HG03469 (cell line): ENCODE data around the gene APMAP.

ENCODE experiments used
- ATAC-seq: cut with Tn5 transposase; IDR thresholded peaks from one replicate; pipeline ENCODE4 v1.9.1; 2021; ENCODE audit warnings: mild to moderate bottlenecking, moderate library complexity, moderate number of reproducible peaks; ENCODE audit not compliant: unreplicated experiment

APMAP gene

GRCh38 chr20:24992487-24993205 is at the start of gene APMAP:
Gene APMAP (minus strand): TSS chr20:24992751. CDS start chr20:24992688, 63 bp downstream.
- ATAC-seq, result peak; percentile 88

- no peak for ATAC-seq
Observed at GRCh38 chr20:25041813-25042530, 49.4 kb upstream of the APMAP start.

- ATAC-seq, result no peak
Observed at GRCh38 chr20:25040438-25040831, 47.9 kb upstream of the APMAP start.

- ATAC-seq, result no peak
Observed at GRCh38 chr20:25039697-25040437, 47.3 kb upstream of the APMAP start.

- ATAC-seq, result no peak
Observed at GRCh38 chr20:25038591-25039015, 46.1 kb upstream of the APMAP start.

GRCh38 chr20:25038103-25038410 is 45.5 kb upstream of the APMAP start:
- ATAC-seq, result no peak

GRCh38 chr20:25037288-25038102 is 44.9 kb upstream of the APMAP start:
- ATAC-seq, result no peak

- no peak for ATAC-seq
Observed at GRCh38 chr20:25036331-25036936, 43.9 kb upstream of the APMAP start.

GRCh38 chr20:25035921-25036320 is 43.4 kb upstream of the APMAP start:
- no peak for ATAC-seq

GRCh38 chr20:25033924-25034300 is 41.4 kb upstream of the APMAP start:
- no peak for ATAC-seq

GRCh38 chr20:25033265-25033923 is 40.8 kb upstream of the APMAP start:
- no peak for ATAC-seq

- no peak for ATAC-seq
Observed at GRCh38 chr20:25032478-25033264, 40.1 kb upstream of the APMAP start.

GRCh38 chr20:25032065-25032477 is 39.5 kb upstream of the APMAP start:
- ATAC-seq, result no peak

- no peak for ATAC-seq
Observed at GRCh38 chr20:25031241-25031640, 38.7 kb upstream of the APMAP start.

GRCh38 chr20:25030649-25031207 is 38.2 kb upstream of the APMAP start:
- no peak for ATAC-seq

- no peak for ATAC-seq
Observed at GRCh38 chr20:25030007-25030648, 37.6 kb upstream of the APMAP start.

- ATAC-seq, result no peak
Observed at GRCh38 chr20:25025986-25026605, 33.5 kb upstream of the APMAP start.
